PC-9 (cell line): ENCODE results near the gene ARHGAP6. TPM values are rescaled to one million over a fixed set of nuclear protein-coding genes. Genes with fewer than 3 reads are reported as not detected.

Experiments
- Bru-seq: library from RNA; stranded (reverse); fragments of 400-500 nt; gene quantifications from one replicate; lab custom pipeline; 2021; lab: Mats Ljungman, UMichigan
- BruChase-seq, 2 experiments: library from RNA; stranded (reverse); fragments of 400-500 nt; gene quantifications; one replicate each; lab custom pipeline; 2021; lab: Mats Ljungman, UMichigan
- BruUV-seq: library from RNA; stranded (reverse); fragments of 400-500 nt; replicated peaks from 2 replicates; lab custom pipeline; 2021; lab: Mats Ljungman, UMichigan
- CTCF ChIA-PET: fragments of 300-600 bp; sonication (Branson Sonifier 250); formaldehyde crosslinking; loops from one replicate; lab custom pipeline; 2022; ENCODE audit warnings: antibody characterized with exemption; lab: Charles Lee
- POLR2A ChIA-PET: fragments of 300-600 bp; sonication (Branson Sonifier 250); formaldehyde crosslinking; loops from one replicate; lab custom pipeline; 2022; ENCODE audit warnings: antibody characterized with exemption; ENCODE audit not compliant: unreplicated experiment; lab: Charles Lee
- DNase-seq, 2 experiments: peaks; one replicate each; pipeline versions ENCODE4 v3.0.0 to v3.0.0-alpha.2; 2015 to 2022; ENCODE audit warnings: mixed read lengths in 1 of 2
- H2AFZ ChIP-seq: fragments of 200-600 bp; sonication (generic); 2 replicates; pipeline ENCODE4 v1.8.1; 2017; ENCODE audit warnings: antibody characterized with exemption
- H3F3A ChIP-seq: fragments of 200-600 bp; sonication (generic); 2 replicates; pipeline ENCODE4 v1.8.1; 2017; ENCODE audit warnings: antibody characterized with exemption, mild to moderate bottlenecking, low read depth; ENCODE audit not compliant: insufficient read depth
- H3K27ac ChIP-seq: fragments of 200-600 bp; sonication (generic); 2 replicates; pipeline ENCODE4 v1.6.1; 2016; ENCODE audit warnings: mixed run types
- H3K27me3 ChIP-seq: fragments of 200-600 bp; sonication (generic); 2 replicates; pipeline ENCODE4 v1.6.1; 2016; ENCODE audit warnings: low read depth, mixed run types; ENCODE audit not compliant: insufficient read depth
- H3K36me3 ChIP-seq: fragments of 200-600 bp; sonication (generic); 2 replicates; pipeline ENCODE4 v1.6.1; 2016; ENCODE audit warnings: low read depth, mixed run types
- H3K4me1 ChIP-seq: fragments of 200-600 bp; sonication (generic); replicated peaks from 2 replicates; pipeline ENCODE4 v1.6.1; 2016; ENCODE audit warnings: mixed run types; ENCODE audit not compliant: insufficient read depth
- H3K4me2 ChIP-seq: fragments of 200-600 bp; sonication (generic); 2 replicates; pipeline ENCODE4 v1.6.1; 2017; ENCODE audit warnings: mixed run types
- H3K4me3 ChIP-seq: fragments of 200-600 bp; sonication (generic); 2 replicates; pipeline ENCODE4 v1.6.1; 2016; ENCODE audit warnings: mixed run types
- H3K79me2 ChIP-seq: fragments of 200-600 bp; sonication (generic); 2 replicates; pipeline ENCODE4 v1.6.1; 2017; ENCODE audit warnings: low read depth, mixed run types
- H3K9me2 ChIP-seq: fragments of 200-600 bp; sonication (generic); 2 replicates; pipeline ENCODE4 v1.8.1; 2017; ENCODE audit warnings: mild to moderate bottlenecking; ENCODE audit not compliant: insufficient read depth
- H3K9me3 ChIP-seq: fragments of 200-600 bp; sonication (generic); 2 replicates; pipeline ENCODE4 v1.8.1; 2016; ENCODE audit warnings: low read depth; ENCODE audit not compliant: insufficient read depth
- H4K20me1 ChIP-seq: fragments of 200-600 bp; sonication (generic); 2 replicates; pipeline ENCODE4 v1.8.1; 2017; ENCODE audit not compliant: insufficient read depth
- CTCF ChIP-seq: fragments of 200-600 bp; sonication (generic); conservative IDR thresholded peaks from 2 replicates; pipeline ENCODE4 v1.6.1; 2017; ENCODE audit warnings: mixed run types, antibody characterized with exemption, mild to moderate bottlenecking, moderate library complexity
- EZH2 ChIP-seq: fragments of 200-600 bp; sonication (generic); IDR thresholded peaks from 2 replicates; pipeline ENCODE4 v1.8.0; 2017; ENCODE audit warnings: antibody characterized with exemption, low read depth
- intact Hi-C: fragments of 100-400 bp; cut with micrococcal nuclease; formaldehyde crosslinking; loops from one replicate; pipeline ENCODE4 v1.10.0; 2022; ENCODE audit not compliant: unreplicated experiment
- long read RNA-seq: library from polyadenylated mRNA; stranded (forward); transcript quantifications from one replicate; pipeline ENCODE4 v2.0.0, GENCODE V29; 2022
- total RNA-seq: library from RNA; stranded (reverse); gene quantifications from 2 replicates; pipeline ENCODE4 v1.2.3, GENCODE V29; 2021

ARHGAP6 gene
- not detected in 2 replicates for total RNA-seq
- percentile 1 among the genes with signal in this experiment for Bru-seq, nascent RNA
- BruChase-seq, experiment 1, labeled RNA remaining after a 2-hour chase = percentile 3 among the genes with signal in this experiment
- percentile 1 among the genes with signal in this experiment for BruChase-seq, experiment 2, labeled RNA remaining after a 6-hour chase
- long read RNA-seq = 0 reads

- intact Hi-C loops = no loop called here
- TF ChIP-seq EZH2 (no peak), CTCF (no peak)
Measured at GRCh38 chrX:11665168-11666111, at the start of gene ARHGAP6. TSS of gene ARHGAP6 (minus strand) at chrX:11665920. CDS start at chrX:11664828, 1,092 bp downstream.

GRCh38 chrX:11704725-11705495 is 39.2 kb upstream of the ARHGAP6 start:
- BruUV-seq = no TSS peak
- intact Hi-C loops = no loop called here
- H3K9me3 ChIP-seq = no peaks in the 10 kb centered on the region
- no peaks in the 10 kb centered on the region for H3K4me1 ChIP-seq
- DNase-seq = no peak
- no peak for TF ChIP-seq CTCF
- TF ChIP-seq EZH2 = no peak
- no peak overlapping the region for H3K27ac ChIP-seq
- H3K36me3 ChIP-seq = no peaks in the 10 kb centered on the region
- H3K4me2 ChIP-seq = no peak overlapping the region
- H3K27me3 ChIP-seq = no peaks in the 10 kb centered on the region
- H2AFZ ChIP-seq = no peak overlapping the region
- no peaks in the 10 kb centered on the region for H3F3A ChIP-seq
- ChIA-PET CTCF (no interaction called here), POLR2A (no interaction called here)
- H3K79me2 ChIP-seq = no peaks in the 10 kb centered on the region
- H3K4me3 ChIP-seq = no peak overlapping the region
- no peaks in the 10 kb centered on the region for H3K9me2 ChIP-seq
- H4K20me1 ChIP-seq = no peaks in the 10 kb centered on the region

More at GRCh38 chrX:11665168-11666111, at the start of gene ARHGAP6:
- no peak within 1 kb of the TSS for H3K27ac ChIP-seq
- POLR2A ChIA-PET = interaction anchor here (0.7 kb wide), 1 partner anchor 94 kb away, joined by 3 read pairs; no protein-coding TSS in a partner anchor
- H3K36me3 ChIP-seq = no peaks in the 10 kb centered on the region
- H3K9me2 ChIP-seq = no peaks in the 10 kb centered on the region
- H3K79me2 ChIP-seq = no peaks in the 10 kb centered on the region
- no peaks in the 10 kb centered on the region for H3F3A ChIP-seq
- no peaks in the 10 kb centered on the region for H3K9me3 ChIP-seq
- H2AFZ ChIP-seq = no peak within 1 kb of the TSS
- DNase-seq = no peak
- H3K4me2 ChIP-seq = no peak within 1 kb of the TSS
- CTCF ChIA-PET = no interaction called here
- no TSS peak for BruUV-seq
- no peaks in the 10 kb centered on the region for H3K4me1 ChIP-seq
- H3K4me3 ChIP-seq = no peak within 1 kb of the TSS
- H4K20me1 ChIP-seq = no peaks in the 10 kb centered on the region
- peaks cover 7% of the 10 kb centered on the region; the same call in 1 of the 2 replicates for H3K27me3 ChIP-seq

- intact Hi-C loops = no loop called here
- H3K4me3 ChIP-seq = no peak overlapping the region
- no peaks in the 10 kb centered on the region for H3K79me2 ChIP-seq
- no peak for DNase-seq
- BruUV-seq = no TSS peak
- ChIA-PET POLR2A (no interaction called here), CTCF (no interaction called here)
- H3K9me2 ChIP-seq = no peaks in the 10 kb centered on the region
- no peaks in the 10 kb centered on the region for H3K9me3 ChIP-seq
- H3K4me2 ChIP-seq = no peak overlapping the region
- no peaks in the 10 kb centered on the region for H3K4me1 ChIP-seq
- no peaks in the 10 kb centered on the region for H3K36me3 ChIP-seq
- TF ChIP-seq EZH2 (no peak), CTCF (no peak)
- no peaks in the 10 kb centered on the region for H3F3A ChIP-seq
- no peaks in the 10 kb centered on the region for H3K27me3 ChIP-seq
- no peak overlapping the region for H2AFZ ChIP-seq
- H4K20me1 ChIP-seq = no peaks in the 10 kb centered on the region
- no peak overlapping the region for H3K27ac ChIP-seq
Measured at GRCh38 chrX:11703855-11704254, 38.1 kb upstream of the ARHGAP6 start.
